ENCODE results near the gene SUGCT.

GRCh38 chr7:40802497-40802896 is 667.7 kb downstream of the SUGCT start:
- no peak for TF ChIP-seq CTCF (IDR thresholded peaks at IDR 0.05; ENCODE audit: low read length)
- no peak for TF ChIP-seq EZH2 (optimal IDR thresholded peaks at IDR 0.05; ENCODE audit: low read depth, low read length)
